ENCODE data around the gene GORASP2. TPM values are rescaled to one million over a fixed set of nuclear protein-coding genes. Genes with fewer than 3 reads are reported as not detected.

GORASP2 gene
- total and polyA plus RNA-seq, 2 experiments from 2014 or later = 44.5 to 45.2 TPM

GRCh38 chr2:170975127-170975942 is 46.3 kb downstream of the GORASP2 start:
- Histone ChIP-seq H3F3A (replicated peaks; ENCODE audit: low read depth) (peaks cover 10% of the 10 kb centered on the region), H3K4me3 (no peak overlapping the region), H3K27me3 (ENCODE audit: insufficient read depth) (no peaks in the 10 kb centered on the region), H3K36me3 (ENCODE audit: insufficient read depth) (no peaks in the 10 kb centered on the region), H3K27ac (ENCODE audit: low read depth) (no peak overlapping the region), H3K4me2 (no peak overlapping the region), H2AFZ (peak overlapping the region; percentile 43; the same call in 1 of the 2 replicates), H3K79me2 (replicated peaks; ENCODE audit: insufficient read depth) (no peaks in the 10 kb centered on the region), H4K20me1 (replicated peaks; ENCODE audit: insufficient read depth) (no peaks in the 10 kb centered on the region), H3K4me1 (ENCODE audit: insufficient read depth) (peaks cover 23% of the 10 kb centered on the region), H3K9me2 (ENCODE audit: insufficient read depth) (no peaks in the 10 kb centered on the region)
- DNase-seq (ENCODE audit: low spot score) = no peak
- H3K27ac Mint-ChIP-seq = no peak overlapping the region
- peaks cover 6% of the 10 kb centered on the region for H3K27me3 Mint-ChIP-seq (ENCODE audit: insufficient read depth, low read depth, poor library complexity)
- H3K9me3 Mint-ChIP-seq = no peaks in the 10 kb centered on the region
- H3K4me3 Mint-ChIP-seq = no peak overlapping the region
- TF ChIP-seq ZNF114 (CRISPR knock-in tag; IDR thresholded peaks at IDR 0.05) (no peak), CREB1 (CRISPR knock-in tag; IDR thresholded peaks at IDR 0.05; ENCODE audit: low read depth) (no peak), JUNB (IDR thresholded peaks at IDR 0.05; ENCODE audit: unreplicated experiment) (no peak), EZH2phosphoT487 (IDR thresholded peaks at IDR 0.05; ENCODE audit: unreplicated experiment) (no peak), ZNF462 (CRISPR knock-in tag; IDR thresholded peaks at IDR 0.05) (no peak), REST (IDR thresholded peaks at IDR 0.05; ENCODE audit: unreplicated experiment) (no peak), NANOG (IDR thresholded peaks at IDR 0.05; ENCODE audit: borderline replicate concordance) (no peak), ETS1 (IDR thresholded peaks at IDR 0.05) (no peak)
- H3K36me3 Mint-ChIP-seq (ENCODE audit: low read depth) = no peaks in the 10 kb centered on the region; the same call in 2 of the 3 replicates
- ATAC-seq = no peak
- H3K4me1 Mint-ChIP-seq = peaks cover 31% of the 10 kb centered on the region
